ENCODE results near the gene THRSP. TPM values are rescaled to one million over a fixed set of nuclear protein-coding genes. Genes with fewer than 3 reads are reported as not detected.

The THRSP gene
- total RNA-seq, 2 experiments from 2014 or later = not detected

DNA sequence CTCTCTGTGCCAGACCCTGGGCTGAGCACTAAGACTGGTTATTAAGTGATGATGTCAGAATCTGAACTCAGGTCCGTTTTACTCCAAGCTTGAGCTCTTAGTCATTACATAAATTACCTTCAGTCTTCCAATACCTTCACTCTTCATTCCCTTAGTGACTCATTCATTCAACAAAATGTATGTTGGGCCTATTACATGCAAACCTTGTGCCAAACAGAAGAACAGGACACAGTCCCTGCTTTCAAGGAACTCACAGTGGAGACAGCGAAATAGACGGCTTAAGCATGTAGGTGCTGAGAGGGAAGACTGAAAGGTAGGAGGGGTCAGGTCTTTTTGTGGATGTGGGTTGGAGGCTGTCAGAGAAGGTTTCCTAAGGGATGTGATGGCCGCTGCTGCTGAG, 43.9 kb upstream of the THRSP start:
- Mint-ChIP-seq H3K4me3 (no peak overlapping the region), H3K4me1 (ENCODE audit: low read depth) (no peaks in the 10 kb centered on the region), H3K36me3 (ENCODE audit: low read depth) (no peaks in the 10 kb centered on the region), H3K27ac (no peak overlapping the region), H3K27me3 (peaks cover 27% of the 10 kb centered on the region), H3K9me3 (no peaks in the 10 kb centered on the region)
- ATAC-seq (ENCODE audit: poor library complexity) (no peak), DNase-seq (no peak)
- POLR2A ChIA-PET = no interaction called here
- peaks cover 10 to 16% of the 10 kb centered on the region in 2 experiments for H3K27me3 ChIP-seq (ENCODE audit: control insufficient read depth in 1 of 2, insufficient read depth in 2 of 2, low read length in 2 of 2)
- CTCF ChIA-PET = interaction anchor here (1.7 kb wide), 1 partner anchor 11 kb away, joined by 5 read pairs; no protein-coding TSS in a partner anchor
- no peak overlapping the region for H3K27ac ChIP-seq (ENCODE audit: low read depth in 1 of 2, low read length in 2 of 2)
- H3K9me3 ChIP-seq (ENCODE audit: control insufficient read depth in 1 of 2, insufficient read depth in 1 of 2, low read length in 2 of 2) = peaks cover 0 to 4% of the 10 kb centered on the region in 2 experiments
- H3K4me1 ChIP-seq (ENCODE audit: insufficient read depth, low read length) = peaks cover 4% of the 10 kb centered on the region
- H3K36me3 ChIP-seq (ENCODE audit: insufficient read depth, low read length) = no peaks in the 10 kb centered on the region
- TF ChIP-seq CTCF (IDR thresholded peaks at IDR 0.05) = no peak
- intact Hi-C loops (cut with DNase I, micrococcal nuclease) = no loop called here
- no peak overlapping the region for H3K4me3 ChIP-seq (ENCODE audit: low read length)

GRCh38 chr11:78020246-78020645, 43.4 kb upstream of the THRSP start:
- no peak for TF ChIP-seq CTCF (IDR thresholded peaks at IDR 0.05)
- H3K9me3 ChIP-seq (ENCODE audit: control insufficient read depth in 1 of 2, insufficient read depth in 1 of 2, low read length in 2 of 2) = peaks cover 0 to 4% of the 10 kb centered on the region in 2 experiments
- Mint-ChIP-seq H3K4me1 (ENCODE audit: low read depth) (no peaks in the 10 kb centered on the region), H3K27ac (no peak overlapping the region), H3K27me3 (peaks cover 27% of the 10 kb centered on the region), H3K4me3 (no peak overlapping the region), H3K36me3 (ENCODE audit: low read depth) (no peaks in the 10 kb centered on the region), H3K9me3 (no peaks in the 10 kb centered on the region)
- CTCF ChIA-PET = interaction anchor here (1.7 kb wide), 1 partner anchor 11 kb away, joined by 5 read pairs; no protein-coding TSS in a partner anchor
- H3K4me3 ChIP-seq (ENCODE audit: low read length) = no peak overlapping the region
- POLR2A ChIA-PET = no interaction called here
- intact Hi-C loops (cut with DNase I, micrococcal nuclease) = no loop called here
- no peak overlapping the region for H3K27ac ChIP-seq (ENCODE audit: low read depth in 1 of 2, low read length in 2 of 2)
- peaks cover 4% of the 10 kb centered on the region for H3K4me1 ChIP-seq (ENCODE audit: insufficient read depth, low read length)
- no peak for DNase-seq
- H3K36me3 ChIP-seq (ENCODE audit: insufficient read depth, low read length) = no peaks in the 10 kb centered on the region
- peaks cover 10 to 16% of the 10 kb centered on the region in 2 experiments for H3K27me3 ChIP-seq (ENCODE audit: control insufficient read depth in 1 of 2, insufficient read depth in 2 of 2, low read length in 2 of 2)
- no peak for ATAC-seq (ENCODE audit: poor library complexity)

DNA sequence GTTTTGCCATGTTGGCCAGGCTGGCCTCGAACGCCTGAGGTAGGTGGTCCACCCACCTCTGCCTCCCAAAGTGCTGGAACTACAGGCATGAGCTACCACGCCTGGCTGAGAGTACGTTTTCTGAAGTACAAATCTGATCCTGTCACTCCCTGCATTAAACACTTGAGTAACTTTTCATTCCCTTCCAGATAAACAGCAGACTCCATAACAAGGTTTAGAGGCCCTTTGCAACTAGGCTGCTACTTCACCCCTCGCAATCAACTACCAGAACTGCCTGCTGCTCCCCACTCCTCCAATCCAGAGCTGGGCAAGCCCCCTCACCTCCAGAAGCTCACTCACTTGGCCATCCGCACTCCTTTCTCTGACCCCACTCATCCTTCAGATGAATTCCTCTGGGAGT, 42.0 kb upstream of the THRSP start:
- ChIA-PET POLR2A (no interaction called here), CTCF (no interaction called here)
- Histone ChIP-seq H3K36me3 (ENCODE audit: insufficient read depth, low read length) (no peaks in the 10 kb centered on the region), H3K9me3 (ENCODE audit: control insufficient read depth in 1 of 2, insufficient read depth in 1 of 2, low read length in 2 of 2) (peaks cover 0 to 4% of the 10 kb centered on the region in 2 experiments), H3K4me1 (ENCODE audit: insufficient read depth, low read length) (peaks cover 4% of the 10 kb centered on the region), H3K4me3 (ENCODE audit: low read length) (no peak overlapping the region), H3K27ac (ENCODE audit: low read depth in 1 of 2, low read length in 2 of 2) (no peak overlapping the region), H3K27me3 (ENCODE audit: control insufficient read depth in 1 of 2, insufficient read depth in 2 of 2, low read length in 2 of 2) (peaks cover 10 to 16% of the 10 kb centered on the region in 2 experiments)
- no peaks in the 10 kb centered on the region for H3K36me3 Mint-ChIP-seq (ENCODE audit: low read depth)
- no peak overlapping the region for H3K27ac Mint-ChIP-seq
- H3K4me3 Mint-ChIP-seq = no peak overlapping the region
- H3K4me1 Mint-ChIP-seq (ENCODE audit: low read depth) = no peaks in the 10 kb centered on the region
- intact Hi-C loops (cut with DNase I, micrococcal nuclease) = no loop called here
- no peak for TF ChIP-seq CTCF (IDR thresholded peaks at IDR 0.05)
- DNase-seq (no peak), ATAC-seq (ENCODE audit: poor library complexity) (no peak)
- H3K27me3 Mint-ChIP-seq = peaks cover 27% of the 10 kb centered on the region
- no peaks in the 10 kb centered on the region for H3K9me3 Mint-ChIP-seq

Measured in CD4-positive, alpha-beta T cell (primary cell).